H1 (cell line): ENCODE results near the gene CISH. TPM values are rescaled to one million over a fixed set of nuclear protein-coding genes. Genes with fewer than 3 reads are reported as not detected.

Source experiments
- CBX8 ChIP-seq: fragments of 300-800, 300-1000 bp; sonication (generic); IDR thresholded peaks from 2 replicates; pipeline ENCODE4 v1.7.1; 2016; ENCODE audit warnings: low read depth, low read length, borderline replicate concordance
- CHD2 ChIP-seq: IDR thresholded peaks from 2 replicates; pipeline ENCODE4 v1.6.1; 2012; ENCODE audit warnings: low read length, improper control_type of control experiment
- GABPA ChIP-seq: IDR thresholded peaks from 2 replicates; pipeline ENCODE4 v1.6.1; 2011; ENCODE audit warnings: mild to moderate bottlenecking, low read length, moderate library complexity, borderline replicate concordance; ENCODE audit not compliant: insufficient read depth
- NANOG ChIP-seq: IDR thresholded peaks from 2 replicates; pipeline ENCODE4 v1.6.1; 2011; ENCODE audit warnings: low read length, low read depth, mild to moderate bottlenecking, inconsistent platforms; ENCODE audit not compliant: insufficient read depth, poor library complexity, severe bottlenecking
- POLR2A ChIP-seq, 2 experiments: IDR thresholded peaks; 1 replicate in 1 of 2; 2 replicates in 1 of 2; pipeline ENCODE4 v1.6.1; 2011; ENCODE audit warnings: low read depth in 2 of 2, low read length in 2 of 2, mild to moderate bottlenecking in 2 of 2; ENCODE audit errors: control extremely low read depth in 1 of 2
- RBBP5 ChIP-seq: IDR thresholded peaks from 2 replicates; pipeline ENCODE4 v1.7.1; 2012; ENCODE audit warnings: low read depth, mild to moderate bottlenecking, inconsistent platforms, low read length, moderate library complexity, borderline replicate concordance
- TAF1 ChIP-seq: IDR thresholded peaks from 2 replicates; pipeline ENCODE4 v1.6.1; 2011; ENCODE audit warnings: mild to moderate bottlenecking, low read depth, low read length
- polyA plus RNA-seq, 7 experiments: library from polyadenylated mRNA; depleted of rRNA in 3 of 7; stranded (reverse) in 5 of 7; unstranded in 2 of 7; fragments of >200 nt in 5 of 7; fragments of 200-250 nt in 2 of 7; gene quantifications; 1 replicate in 5 of 7; 2 replicates in 1 of 7; 4 replicates in 1 of 7; pipeline versions ENCODE4 v1.2.1 to v1.2.3, GENCODE V29; 2011 to 2013; ENCODE audit warnings: missing spikeins in 2 of 7, mixed read lengths in 2 of 7
- total RNA-seq: library from RNA; stranded (reverse); fragmentation: NEBNext Ultra II Directional; extraction: Animal tissue kit (Norgen Biotek cat#: 25700); gene quantifications from 2 replicates; pipeline ENCODE4 v1.2.1, GENCODE V29; 2021

Gene CISH
- total and polyA plus RNA-seq, 2 of the 8 experiments (the other 6 are each of a cell fraction or from before 2014, with no cell fraction given) = 1.9 to 2.2 TPM

- TF ChIP-seq NANOG (no peak), TAF1 (no peak), CHD2 (no peak), GABPA (no peak), POLR2A (IDR thresholded peaks at IDR 0.05; ENCODE audit: control extremely low read depth in 1 of 2, low read depth in 2 of 2, low read length in 2 of 2) (no peak), CBX8 (no peak), RBBP5 (no peak)
Observed at GRCh38 chr3:50610992-50611463, 546 bp downstream of the CISH start (continued).
